NOMO-1 treated with DMSO at 0.1 percent for 48 hours (cell line): ENCODE results near the gene SPANXN2.
A peak's percentile ranks its signal among the peaks of the same experiment; 100 is the strongest.
"Not testable (repeated sequence)": the region's sequence is repeated elsewhere in the genome, so short reads cannot be mapped to it uniquely, and the experiment has no call there.

Source experiments
- DNase-seq: peaks from one replicate; lab custom pipeline; 2025; ENCODE audit not compliant: unreplicated experiment; lab: John Stamatoyannopoulos, UW

SPANXN2 gene, protein sequence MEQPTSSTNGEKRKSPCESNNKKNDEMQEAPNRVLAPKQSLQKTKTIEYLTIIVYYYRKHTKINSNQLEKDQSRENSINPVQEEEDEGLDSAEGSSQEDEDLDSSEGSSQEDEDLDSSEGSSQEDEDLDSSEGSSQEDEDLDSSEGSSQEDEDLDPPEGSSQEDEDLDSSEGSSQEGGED

DNA sequence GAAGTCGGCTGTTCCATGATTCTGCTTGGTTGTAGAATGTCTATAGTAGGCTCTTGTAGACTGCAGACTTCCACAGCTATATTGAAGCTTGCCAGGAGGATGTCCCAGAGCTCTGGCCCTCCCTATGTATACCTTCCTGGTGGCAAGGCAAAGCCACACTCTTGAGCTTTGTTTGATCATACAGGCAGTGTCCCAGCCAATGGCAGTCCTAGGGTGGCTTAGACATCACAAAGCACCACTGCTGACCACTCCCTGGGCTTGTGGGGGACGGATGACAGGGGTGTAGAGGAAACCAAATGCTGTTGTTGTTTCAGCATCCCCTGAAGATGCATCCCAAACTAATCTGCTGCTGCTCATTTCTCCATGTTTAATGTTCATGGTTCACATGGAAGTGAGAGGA lies at the start of gene SPANXN2:
Gene SPANXN2 (minus strand): TSS at position 101 of the 400 bp plus-strand sequence. CDS start 84 bp downstream, at position 17.
- DNase-seq, result not testable (repeated sequence)

- DNase-seq, result no peak
Observed at GRCh38 chrX:143768976-143769375, 48.4 kb upstream of the SPANXN2 start.

GRCh38 chrX:143767789-143768188 lies 47.2 kb upstream of the SPANXN2 start:
- not testable (repeated sequence) for DNase-seq

GRCh38 chrX:143757887-143758286 lies 37.3 kb upstream of the SPANXN2 start:
- DNase-seq, result no peak

DNA sequence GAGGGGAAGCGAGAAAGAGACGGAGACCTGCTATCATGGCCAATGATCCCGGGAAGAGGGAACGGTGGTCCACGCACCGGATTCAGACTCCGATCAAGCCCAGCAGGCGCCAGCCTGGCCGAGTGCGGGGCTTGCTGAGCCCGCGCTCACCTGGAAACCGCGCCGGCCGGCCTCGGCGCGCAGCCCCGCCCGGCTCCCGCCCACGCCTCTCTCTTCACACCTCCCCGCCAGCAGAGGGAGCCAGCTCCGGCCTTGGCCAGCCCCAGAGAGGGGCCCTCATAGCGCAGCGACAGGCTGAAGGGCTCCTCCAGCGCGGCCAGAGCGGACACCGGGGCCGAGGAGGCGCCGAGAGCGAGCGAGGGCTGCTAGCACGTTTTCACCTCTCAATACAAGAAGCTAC lies 36.8 kb upstream of the SPANXN2 start:
- DNase-seq, result no peak

DNA sequence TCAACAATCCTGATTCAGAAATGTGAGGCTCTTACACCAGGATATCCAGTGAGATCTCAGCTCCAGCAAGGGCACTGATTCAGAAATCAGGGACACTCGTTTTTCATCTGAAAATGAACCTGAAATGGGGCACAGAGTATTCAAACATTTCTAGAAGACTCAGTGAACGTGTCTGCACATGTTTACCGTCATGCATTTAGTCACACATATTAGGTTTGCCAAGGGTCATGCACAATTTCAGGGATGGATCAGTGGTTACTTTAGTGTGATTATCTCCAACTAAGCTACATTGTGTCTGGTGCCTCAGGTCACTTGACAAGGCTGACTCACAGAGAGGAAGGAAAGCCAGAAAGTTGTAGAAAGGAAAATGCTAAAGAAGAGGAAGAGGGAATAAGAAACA lies 33.6 kb upstream of the SPANXN2 start:
- DNase-seq, result no peak

DNA sequence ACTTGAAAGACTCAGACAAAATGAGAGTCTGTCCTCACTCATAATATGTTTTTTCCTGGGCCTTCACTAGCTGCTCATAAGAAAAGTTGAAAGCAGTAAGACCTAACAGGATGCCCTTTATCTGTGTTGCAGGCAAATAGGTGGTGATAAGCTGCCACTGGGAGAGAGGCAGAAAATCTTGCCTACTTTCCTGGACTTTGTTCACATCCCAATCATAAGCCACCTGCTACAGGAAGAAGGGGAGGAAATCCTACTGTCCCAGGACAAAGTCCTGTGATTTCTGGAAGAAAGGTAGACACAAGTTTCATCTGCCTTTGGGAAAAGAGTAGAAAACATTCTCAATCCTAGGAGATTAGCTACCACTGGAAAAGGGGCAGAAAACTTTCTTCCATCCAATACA lies 13.3 kb upstream of the SPANXN2 start:
- DNase-seq, result no peak

DNA sequence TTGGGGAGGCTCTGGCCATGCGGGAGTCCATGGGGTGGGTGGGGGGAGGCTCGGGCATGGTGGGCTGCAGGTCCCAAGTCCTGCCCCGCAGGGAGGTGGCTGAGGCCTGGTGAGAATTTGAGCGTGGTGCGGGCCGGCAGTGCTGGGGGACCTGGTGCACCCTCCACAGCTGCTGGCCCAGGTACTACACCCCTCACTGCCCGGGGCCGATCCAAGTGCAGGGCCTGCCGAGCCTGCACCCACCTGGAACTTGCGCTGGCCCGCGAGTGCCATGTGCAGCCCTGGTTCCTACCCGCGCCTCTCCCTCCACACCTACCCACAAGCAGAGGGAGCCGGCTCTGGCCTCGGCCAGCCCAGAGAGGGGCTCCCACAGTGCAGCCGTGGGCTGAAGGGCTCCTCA lies 5.7 kb upstream of the SPANXN2 start:
- DNase-seq, result no peak

GRCh38 chrX:143701460-143701859 lies 19.1 kb downstream of the SPANXN2 start:
- no peak for DNase-seq

DNA sequence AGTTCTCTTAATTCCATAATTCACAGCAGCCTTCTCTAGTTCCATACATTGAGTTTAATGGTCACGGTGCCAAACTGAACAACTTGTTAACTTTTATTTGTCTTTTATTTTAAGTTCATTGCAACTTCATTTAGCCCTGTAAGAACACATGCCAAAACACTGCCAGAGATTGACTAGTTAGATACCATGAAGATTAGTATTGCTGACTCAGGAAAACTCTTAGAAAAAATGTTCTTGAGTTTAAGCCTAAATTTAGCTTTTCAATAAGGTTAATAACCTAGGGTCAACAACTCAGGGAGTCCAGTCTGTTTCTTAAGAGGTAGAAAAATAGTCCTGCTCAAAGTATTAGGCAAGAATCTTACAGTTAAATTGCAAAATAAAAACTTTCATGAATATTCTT lies 25.7 kb downstream of the SPANXN2 start:
- no peak for DNase-seq

DNA sequence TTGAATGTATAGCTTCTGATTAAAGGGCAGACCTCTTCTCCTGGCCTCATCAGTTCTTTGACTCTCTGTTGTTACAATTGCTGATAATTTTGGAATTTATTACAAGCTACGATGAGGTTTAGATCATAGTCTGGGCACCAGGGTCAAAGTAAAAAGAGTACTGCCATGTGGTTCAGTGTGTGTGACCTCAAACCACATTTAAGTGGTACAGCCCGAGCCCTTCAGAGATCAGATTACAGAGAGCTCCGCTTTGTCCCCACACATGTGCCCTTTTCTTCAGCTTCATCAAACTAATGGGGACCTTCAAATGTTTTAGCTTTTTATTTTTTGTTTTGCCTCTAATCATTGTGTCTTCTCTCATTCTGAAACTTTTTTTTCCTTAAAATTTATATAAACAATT lies 37.1 kb downstream of the SPANXN2 start:
- no peak for DNase-seq

DNA sequence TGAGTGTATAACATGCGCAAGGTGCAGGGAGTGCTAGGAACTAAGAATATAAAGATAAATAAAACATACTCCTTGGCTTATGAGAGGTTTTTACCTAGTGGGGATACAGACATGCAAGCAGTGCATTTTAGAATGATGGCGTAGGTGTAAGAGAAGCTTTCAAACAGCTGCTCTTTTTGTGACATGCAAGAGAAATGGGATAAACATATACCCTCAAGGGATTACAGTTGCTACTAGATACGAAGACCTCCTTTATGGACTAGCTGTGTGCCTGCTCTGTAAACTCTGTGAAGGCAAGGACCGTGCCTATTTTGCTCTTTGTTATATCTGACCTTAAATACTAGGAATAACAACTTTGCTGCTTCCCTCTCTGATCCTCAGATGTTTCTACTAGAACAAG lies 45.6 kb downstream of the SPANXN2 start:
- DNase-seq, result no peak

GRCh38 chrX:143669395-143669794 lies 51.2 kb downstream of the SPANXN2 start:
- DNase-seq, result peak; percentile 24

DNA sequence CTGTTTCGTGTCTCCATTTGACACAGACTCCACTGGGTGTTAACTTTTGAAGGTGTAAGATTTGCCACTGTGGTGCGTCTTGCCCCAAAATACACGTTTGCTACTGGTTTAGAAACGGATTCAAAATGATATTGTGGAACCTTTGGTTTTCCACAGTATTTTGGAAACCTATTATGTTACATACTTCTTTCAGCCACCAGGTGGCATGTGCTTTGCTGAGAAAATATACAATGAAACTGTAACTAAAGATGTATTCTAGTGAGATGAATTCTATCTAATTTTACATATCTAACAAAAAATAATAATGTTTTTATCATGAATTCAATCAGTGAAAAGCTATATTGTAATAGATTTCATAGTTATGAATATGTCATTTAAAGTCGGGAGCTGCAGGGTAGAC lies 56.2 kb downstream of the SPANXN2 start:
- DNase-seq, result no peak

GRCh38 chrX:143663755-143664154 lies 56.8 kb downstream of the SPANXN2 start:
- no peak for DNase-seq
